GM12878 (cell line): Measurements from ENCODE around the gene INHBA. TPM values are rescaled to one million over a fixed set of nuclear protein-coding genes. Genes with fewer than 3 reads are reported as not detected.

Source experiments
- ATAC-seq: fragments of 200-7000 bp; cut with Tn5 transposase; 3 replicates; pipeline ENCODE4 v1.9.1; 2020; ENCODE audit warnings: mild to moderate bottlenecking, moderate library complexity
- BruUV-seq: library from RNA; stranded (reverse); fragments of 400-500 nt; replicated peaks from 2 replicates; lab custom pipeline; 2021; lab: Mats Ljungman, UMichigan
- CTCF ChIA-PET: fragments of 300-600 bp; sonication (Branson Sonifier 250); formaldehyde crosslinking; extraction: SDS; loops from one replicate; lab custom pipeline; 2021; ENCODE audit warnings: inconsistent platforms; lab: Yijun Ruan, JAX
- POLR2A ChIA-PET: fragments of 350-600 bp; formaldehyde crosslinking; extraction: SDS; loops from one replicate; lab custom pipeline; 2021; ENCODE audit warnings: inconsistent platforms; lab: Charles Lee
- RAD21 ChIA-PET: fragments of 300-600 bp; sonication (Branson Sonifier 250); formaldehyde crosslinking; loops from one replicate; lab custom pipeline; 2023; ENCODE audit warnings: antibody characterized with exemption; ENCODE audit not compliant: unreplicated experiment; lab: Charles Lee
- SMC1A ChIA-PET: fragments of 300-600 bp; sonication (Branson Sonifier 250); formaldehyde crosslinking; loops from one replicate; lab custom pipeline; 2023; ENCODE audit not compliant: unreplicated experiment, uncharacterized antibody; lab: Charles Lee
- DNase-seq: peaks from one replicate; pipeline ENCODE4 v3.0.0-alpha.2; 2011; ENCODE audit warnings: low read depth, low spot score
- FAIRE-seq: peaks from 3 replicates; lab custom pipeline; 2011; peaks lifted over from hg19 to GRCh38; lab: Jason Lieb, UNC
- H2AFZ ChIP-seq: 2 replicates; pipeline ENCODE4 v1.6.0; 2011; ENCODE audit warnings: low read depth, low read length, control low read depth; ENCODE audit not compliant: control insufficient read depth
- H3K27ac ChIP-seq: 2 replicates; pipeline ENCODE4 v1.5.1; 2011; ENCODE audit warnings: control low read depth; ENCODE audit not compliant: control insufficient read depth, insufficient read depth
- H3K27me3 ChIP-seq, 2 experiments: replicated peaks in 1 of 2; 2 replicates each; pipeline versions ENCODE4 v1.6.0 to v1.6.1; 2011; ENCODE audit warnings: low read length in 1 of 2; ENCODE audit not compliant: control insufficient read depth in 2 of 2, insufficient read depth in 2 of 2
- H3K36me3 ChIP-seq, 2 experiments: 2 replicates each; pipeline ENCODE4 v1.5.1; 2011; ENCODE audit warnings: low read length in 1 of 2; ENCODE audit not compliant: control insufficient read depth in 2 of 2, insufficient read depth in 2 of 2
- H3K4me1 ChIP-seq: 2 replicates; pipeline ENCODE4 v1.6.1; 2011; ENCODE audit warnings: mild to moderate bottlenecking, low read length, moderate library complexity, mixed read lengths; ENCODE audit not compliant: control insufficient read depth, insufficient read depth
- H3K4me2 ChIP-seq: 2 replicates; pipeline ENCODE4 v1.6.0; 2011; ENCODE audit warnings: control low read depth; ENCODE audit not compliant: control insufficient read depth, insufficient read depth
- H3K4me3 ChIP-seq: fragments of 200-600 bp; sonication (generic); 2 replicates; pipeline ENCODE4 v1.5.1; 2016
- H3K79me2 ChIP-seq: 2 replicates; pipeline ENCODE4 v1.6.0; 2011; ENCODE audit warnings: low read length; ENCODE audit not compliant: control insufficient read depth, insufficient read depth
- H3K9ac ChIP-seq: 2 replicates; pipeline ENCODE4 v1.8.0; 2011; ENCODE audit warnings: low read length, control low read depth, mixed read lengths; ENCODE audit not compliant: control insufficient read depth, insufficient read depth
- H3K9me3 ChIP-seq: replicated peaks from 3 replicates; pipeline ENCODE4 v1.5.1; 2011; ENCODE audit warnings: mild to moderate bottlenecking, low read length; ENCODE audit not compliant: control insufficient read depth, insufficient read depth
- H4K20me1 ChIP-seq: 2 replicates; pipeline ENCODE4 v1.6.0; 2011; ENCODE audit not compliant: control insufficient read depth, insufficient read depth
- BMI1 ChIP-seq: fragments of 450-650 bp; IDR thresholded peaks from 2 replicates; pipeline ENCODE4 v1.6.1; 2016; ENCODE audit warnings: mild to moderate bottlenecking, moderate library complexity, borderline replicate concordance
- BRCA1 ChIP-seq: IDR thresholded peaks from 2 replicates; pipeline ENCODE4 v1.6.1; 2011; ENCODE audit warnings: low read depth, low read length, improper control_type of control experiment
- CBFB ChIP-seq: IDR thresholded peaks from 2 replicates; pipeline ENCODE4 v1.6.1; 2016; ENCODE audit warnings: antibody characterized with exemption, low read depth
- CHD2 ChIP-seq: IDR thresholded peaks from 2 replicates; pipeline ENCODE4 v1.6.1; 2011; ENCODE audit warnings: low read depth, low read length, improper control_type of control experiment, borderline replicate concordance
- FOS ChIP-seq: IDR thresholded peaks from 3 replicates; pipeline ENCODE4 v1.6.1; 2011; ENCODE audit warnings: borderline replicate concordance; ENCODE audit not compliant: insufficient read length; ENCODE audit errors: extremely low read depth
- FOXK2 ChIP-seq: fragments of 450-650 bp; IDR thresholded peaks from 2 replicates; pipeline ENCODE4 v1.6.1; 2017; ENCODE audit warnings: mild to moderate bottlenecking, moderate library complexity
- HDAC2 ChIP-seq: fragments of 200-600 bp; sonication (generic); IDR thresholded peaks from 2 replicates; pipeline ENCODE4 v1.6.1; 2017
- HDGF ChIP-seq: fragments of 450-650 bp; IDR thresholded peaks from 2 replicates; pipeline ENCODE4 v1.6.1; 2016; ENCODE audit warnings: antibody characterized with exemption
- KDM1A ChIP-seq: fragments of 200-600 bp; sonication (generic); IDR thresholded peaks from 2 replicates; pipeline ENCODE4 v1.6.1; 2016; ENCODE audit warnings: borderline replicate concordance
- MEF2A ChIP-seq: IDR thresholded peaks from 2 replicates; pipeline ENCODE4 v1.6.1; 2011; ENCODE audit warnings: low read depth, mild to moderate bottlenecking, low read length, moderate library complexity; ENCODE audit not compliant: insufficient read depth
- MYC ChIP-seq: IDR thresholded peaks from 2 replicates; pipeline ENCODE4 v1.6.1; 2011; ENCODE audit warnings: mild to moderate bottlenecking, low read length, moderate library complexity, inconsistent platforms; ENCODE audit not compliant: insufficient read depth, insufficient replicate concordance, insufficient read length, severe bottlenecking
- PAX8 ChIP-seq: fragments of 450-650 bp; IDR thresholded peaks from 2 replicates; pipeline ENCODE4 v1.6.1; 2017; ENCODE audit warnings: mild to moderate bottlenecking, moderate library complexity
- POLR2AphosphoS2 ChIP-seq: IDR thresholded peaks from 2 replicates; pipeline ENCODE4 v1.6.1; 2011; ENCODE audit warnings: low read depth, mild to moderate bottlenecking, low read length, improper control_type of control experiment, moderate library complexity
- RFX5 ChIP-seq: IDR thresholded peaks from 2 replicates; pipeline ENCODE4 v1.6.1; 2011; ENCODE audit warnings: low read depth, low read length, improper control_type of control experiment
- STAT1 ChIP-seq: fragments of 450-650 bp; conservative IDR thresholded peaks from 2 replicates; pipeline ENCODE4 v1.6.1; 2014; ENCODE audit warnings: antibody characterized with exemption, mild to moderate bottlenecking
- SUZ12 ChIP-seq: fragments of 200-600 bp; sonication (generic); IDR thresholded peaks from one replicate; pipeline ENCODE4 v1.6.1; 2018; ENCODE audit warnings: antibody characterized with exemption, mild to moderate bottlenecking; ENCODE audit not compliant: unreplicated experiment
- TARDBP ChIP-seq: IDR thresholded peaks from 2 replicates; pipeline ENCODE4 v1.6.1; 2016; ENCODE audit warnings: borderline replicate concordance
- USF2 ChIP-seq: IDR thresholded peaks from 2 replicates; pipeline ENCODE4 v1.6.1; 2011; ENCODE audit warnings: low read depth, low read length, improper control_type of control experiment, borderline replicate concordance
- ZSCAN29 ChIP-seq: fragments of 450-650 bp; IDR thresholded peaks from 2 replicates; pipeline ENCODE4 v1.6.1; 2017; ENCODE audit warnings: mild to moderate bottlenecking, moderate library complexity
- WGBS: methylation state at CpG from one replicate; pipeline ENCODE4 v1.1.6; 2016; ENCODE audit warnings: low lambda C conversion rate; ENCODE audit not compliant: insufficient replicate concordance, insufficient coverage; ENCODE audit errors: missing lambda C conversion rate; 5-methylcytosine and 5-hydroxymethylcytosine counted together
- in situ Hi-C: fragments of 300-500 bp; cut with MboI; formaldehyde crosslinking; loops from 9 replicates; pipeline ENCODE4 v1.14.3; 2018; ENCODE audit warnings: mixed read lengths
- intact Hi-C: fragments of 100-400 bp; cut with micrococcal nuclease; formaldehyde crosslinking; loops from one replicate; pipeline ENCODE4 v1.14.2; 2022; ENCODE audit not compliant: unreplicated experiment
- polyA plus RNA-seq, 11 experiments: library from polyadenylated mRNA; depleted of rRNA in 4 of 11; unstranded in 6 of 11; stranded (reverse) in 5 of 11; fragments of >200 nt; fragmentation: Nextera tagmentation in 4 of 11; fragmentation: Illumina TruSeq in 1 of 11; extraction: Ambion mirVana in 4 of 11; extraction: Trizol in 1 of 11; gene quantifications; 1 replicate in 1 of 11; 2 replicates in 10 of 11; pipeline versions ENCODE4 v1.2.1 to v1.2.3, GENCODE V29; 2011 to 2016; ENCODE audit warnings: inconsistent platforms in 2 of 11, missing spikeins in 2 of 11, low read depth in 1 of 11
- total RNA-seq, 4 experiments: library from RNA; depleted of rRNA in 3 of 4; stranded (reverse); fragments of >200 nt in 3 of 4; fragmentation: Illumina TruSeq in 1 of 4; extraction: Trizol in 1 of 4; gene quantifications; 2 replicates each; pipeline versions ENCODE4 v1.2.1 to v1.2.3, GENCODE V29; 2013 to 2021

Gene INHBA
- total and polyA plus RNA-seq, 10 of the 15 experiments (the other 5 are each of a cell fraction or from before 2014, with no cell fraction given), result 0.04 to 0.05 (median 0.05) TPM; not detected in 6

- ChIA-PET SMC1A (no interaction called here), CTCF (no interaction called here), POLR2A (no interaction called here), RAD21 (no interaction called here)
- no peak overlapping the region for H3K4me3 ChIP-seq
- no peaks in the 10 kb centered on the region; the same call in 1 of the 2 replicates for H4K20me1 ChIP-seq
- DNase-seq, result no peak
- FAIRE-seq, result no peak
- H2AFZ ChIP-seq, result no peak overlapping the region
- TF ChIP-seq HDGF, result no peak
- TF ChIP-seq USF2, result no peak
- TF ChIP-seq MYC, result no peak
- no peak for TF ChIP-seq SUZ12
- no peak for TF ChIP-seq BMI1
- no peak for TF ChIP-seq TARDBP
- no peak for TF ChIP-seq HDAC2
- TF ChIP-seq FOS, result no peak
- no peak for TF ChIP-seq RFX5
- TF ChIP-seq KDM1A, result no peak
- no peak for TF ChIP-seq POLR2AphosphoS2
- no peak for TF ChIP-seq MEF2A
- no peak for TF ChIP-seq CBFB
- TF ChIP-seq BRCA1, result no peak
- no peak for TF ChIP-seq FOXK2
- TF ChIP-seq PAX8, result no peak
- TF ChIP-seq STAT1, result no peak
- TF ChIP-seq ZSCAN29, result no peak
- no peak for TF ChIP-seq CHD2
- intact Hi-C loops (no loop called here), in situ Hi-C loops (no loop called here)
- ATAC-seq, result no peak
- no peaks in the 10 kb centered on the region for H3K36me3 ChIP-seq
- H3K27me3 ChIP-seq, result no peaks in the 10 kb centered on the region
- no peaks in the 10 kb centered on the region for H3K79me2 ChIP-seq
- H3K4me2 ChIP-seq, result no peak overlapping the region
- no TSS peak for BruUV-seq
- no peak overlapping the region for H3K9ac ChIP-seq
- 24% methylated on average over 4 of the region's 4 CpGs for WGBS
- H3K27ac ChIP-seq, result no peak overlapping the region
- H3K4me1 ChIP-seq, result no peaks in the 10 kb centered on the region
- no peaks in the 10 kb centered on the region for H3K9me3 ChIP-seq
These were observed 28.3 kb downstream of the INHBA start for GRCh38 chr7:41674505-41675023.
